ENCODE results near the gene GRK1. TPM values are rescaled to one million over a fixed set of nuclear protein-coding genes. Genes with fewer than 3 reads are reported as not detected.

Gene GRK1
- total and polyA plus RNA-seq, 4 experiments from 2014 or later = not detected

DNA sequence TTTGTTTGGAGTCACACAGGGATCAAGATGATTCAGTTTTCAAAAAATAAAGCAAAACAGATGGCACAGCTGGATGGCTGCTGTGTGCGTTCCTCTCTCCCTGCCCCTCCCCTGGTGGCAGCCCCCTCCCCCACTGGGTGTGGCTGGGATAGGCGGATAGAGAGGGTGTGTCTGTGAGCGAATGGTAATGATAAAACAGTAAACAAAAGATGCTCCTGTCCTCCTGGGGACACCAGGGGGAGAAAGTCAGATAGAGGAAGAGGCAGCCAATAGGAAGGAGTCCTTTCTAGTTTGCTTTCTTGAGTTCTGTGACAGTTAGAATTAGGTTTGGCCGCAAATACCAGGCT lies 98.5 kb downstream of the GRK1 start:
- CTCF ChIA-PET (ENCODE audit: partially characterized antibody) = no interaction called here
- Mint-ChIP-seq H3K9me3 (no peaks in the 10 kb centered on the region), H3K27me3 (peaks cover 21 to 29% of the 10 kb centered on the region in 2 donors), H3K4me1 (peaks cover 0 to 5% (median 0%) of the 10 kb centered on the region in 4 donors), H3K4me3 (no peak overlapping the region), H3K36me3 (no peaks in the 10 kb centered on the region), H3K27ac (no peak overlapping the region)
- no peak for DNase-seq
- Histone ChIP-seq H3K4me1 (ENCODE audit: insufficient read depth, low read length) (no peaks in the 10 kb centered on the region), H3K27me3 (ENCODE audit: insufficient read depth, low read length) (peaks cover 18% of the 10 kb centered on the region), H3K4me3 (ENCODE audit: low read length in 2 of 2) (no peak overlapping the region), H3K9me3 (ENCODE audit: control insufficient read depth in 1 of 2, low read length in 2 of 2) (no peaks in the 10 kb centered on the region), H3K27ac (ENCODE audit: low read depth, low read length) (no peak overlapping the region), H3K36me3 (ENCODE audit: insufficient read depth, low read length) (no peaks in the 10 kb centered on the region)
- POLR2A ChIA-PET (ENCODE audit: partially characterized antibody) = no interaction called here
- intact Hi-C loops (cut with micrococcal nuclease) = no loop called here

DNA sequence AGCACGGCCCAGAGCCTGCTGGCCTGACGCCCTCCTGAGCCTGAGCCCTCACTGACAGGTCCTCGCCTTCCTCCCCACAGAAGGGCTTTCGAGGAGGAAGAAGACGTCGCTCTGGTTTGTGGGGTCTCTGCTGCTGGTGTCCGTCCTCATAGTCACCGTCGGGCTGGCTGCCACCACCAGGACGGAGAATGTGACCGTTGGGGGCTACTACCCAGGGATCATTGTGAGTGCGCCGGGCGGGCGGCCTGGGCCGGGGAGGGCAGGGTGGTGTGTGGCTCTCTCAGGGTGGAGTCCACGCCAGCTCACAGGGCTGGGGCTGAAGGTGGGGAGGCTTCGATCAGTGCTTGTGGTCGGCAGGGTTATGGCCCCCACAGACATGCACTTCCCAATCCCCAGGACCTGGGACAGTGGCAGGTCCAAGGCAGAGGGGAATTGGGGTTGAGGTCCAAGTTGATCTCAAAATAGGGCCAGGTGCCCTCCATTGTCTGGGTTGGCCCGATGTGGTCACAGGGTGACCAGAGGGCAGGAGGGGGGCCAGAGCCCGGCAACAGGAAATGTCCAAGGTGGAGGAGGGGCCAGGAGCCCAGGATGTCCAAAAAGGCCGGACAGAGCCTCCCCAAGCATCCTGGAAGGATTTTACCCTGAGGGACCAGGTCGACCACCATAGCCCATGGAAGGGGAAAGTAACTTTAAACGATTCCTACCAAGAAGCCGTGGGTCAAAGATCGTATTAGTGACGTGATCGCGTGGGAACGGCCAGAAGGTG lies 99.2 kb downstream of the GRK1 start:
- peaks cover 17 to 24% of the 10 kb centered on the region in 2 donors for H3K27me3 Mint-ChIP-seq
- no peak overlapping the region for H3K4me3 ChIP-seq (ENCODE audit: low read length in 2 of 2)
- H3K4me3 Mint-ChIP-seq = no peak overlapping the region
- H3K4me1 Mint-ChIP-seq = peaks cover 0 to 5% (median 0%) of the 10 kb centered on the region in 4 donors
- no peaks in the 10 kb centered on the region for H3K36me3 ChIP-seq (ENCODE audit: insufficient read depth, low read length)
- no peaks in the 10 kb centered on the region for H3K4me1 ChIP-seq (ENCODE audit: insufficient read depth, low read length)
- H3K9me3 ChIP-seq (ENCODE audit: control insufficient read depth in 1 of 2, low read length in 2 of 2) = no peaks in the 10 kb centered on the region
- no peak overlapping the region for H3K27ac Mint-ChIP-seq
- H3K27ac ChIP-seq (ENCODE audit: low read depth, low read length) = no peak overlapping the region
- peaks cover 12% of the 10 kb centered on the region for H3K27me3 ChIP-seq (ENCODE audit: insufficient read depth, low read length)
- H3K9me3 Mint-ChIP-seq = no peaks in the 10 kb centered on the region
- H3K36me3 Mint-ChIP-seq = no peaks in the 10 kb centered on the region
- intact Hi-C loops (cut with micrococcal nuclease) = no loop called here
- ChIA-PET CTCF (ENCODE audit: partially characterized antibody) (no interaction called here), POLR2A (ENCODE audit: partially characterized antibody) (no interaction called here)
- DNase-seq = no peak

DNA sequence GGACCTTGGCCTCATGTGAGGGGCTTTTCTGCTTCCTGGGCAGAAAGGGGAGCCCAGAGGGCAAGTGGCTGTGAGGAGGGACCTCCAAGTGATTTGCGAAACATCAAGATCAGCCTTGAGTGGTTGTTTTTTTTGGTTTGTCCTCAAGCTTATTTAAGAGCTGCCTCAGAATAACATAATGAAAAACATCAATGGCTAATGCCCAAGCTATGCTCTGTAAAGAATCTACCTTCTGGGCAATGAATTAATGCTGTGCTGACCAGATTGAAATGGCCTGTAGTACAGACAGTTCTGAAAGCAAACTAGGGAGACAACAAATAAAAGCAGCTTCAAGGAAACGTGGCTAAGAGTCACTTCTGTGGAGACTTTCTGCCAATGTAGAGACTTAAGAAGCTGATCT lies 100.3 kb downstream of the GRK1 start:
- DNase-seq = no peak
- POLR2A ChIA-PET (ENCODE audit: partially characterized antibody) = no interaction called here
- no peaks in the 10 kb centered on the region for H3K9me3 ChIP-seq (ENCODE audit: control insufficient read depth in 1 of 2, low read length in 2 of 2)
- H3K36me3 Mint-ChIP-seq = peaks cover 0 to 1% of the 10 kb centered on the region in 2 donors
- peaks cover 0 to 7% (median 4%) of the 10 kb centered on the region in 8 donors for H3K9me3 Mint-ChIP-seq
- H3K36me3 ChIP-seq (ENCODE audit: insufficient read depth, low read length) = no peaks in the 10 kb centered on the region
- peaks cover 11 to 16% of the 10 kb centered on the region in 2 donors for H3K27me3 Mint-ChIP-seq
- H3K4me1 ChIP-seq (ENCODE audit: insufficient read depth, low read length) = no peaks in the 10 kb centered on the region
- H3K4me3 Mint-ChIP-seq = no peak overlapping the region
- H3K27ac ChIP-seq (ENCODE audit: low read depth, low read length) = no peak overlapping the region
- intact Hi-C loops (cut with micrococcal nuclease) = no loop called here
- H3K27ac Mint-ChIP-seq = no peak overlapping the region
- no peak overlapping the region for H3K4me3 ChIP-seq (ENCODE audit: low read length in 2 of 2)
- H3K4me1 Mint-ChIP-seq = peaks cover 0 to 6% (median 3%) of the 10 kb centered on the region in 4 donors
- CTCF ChIA-PET (ENCODE audit: partially characterized antibody) = interaction anchor here (0.8 kb wide), 1 partner anchor 8 kb away, joined by 3 read pairs; the partner anchor contains the start of gene TMEM255B
- peaks cover 3% of the 10 kb centered on the region for H3K27me3 ChIP-seq (ENCODE audit: insufficient read depth, low read length)

DNA sequence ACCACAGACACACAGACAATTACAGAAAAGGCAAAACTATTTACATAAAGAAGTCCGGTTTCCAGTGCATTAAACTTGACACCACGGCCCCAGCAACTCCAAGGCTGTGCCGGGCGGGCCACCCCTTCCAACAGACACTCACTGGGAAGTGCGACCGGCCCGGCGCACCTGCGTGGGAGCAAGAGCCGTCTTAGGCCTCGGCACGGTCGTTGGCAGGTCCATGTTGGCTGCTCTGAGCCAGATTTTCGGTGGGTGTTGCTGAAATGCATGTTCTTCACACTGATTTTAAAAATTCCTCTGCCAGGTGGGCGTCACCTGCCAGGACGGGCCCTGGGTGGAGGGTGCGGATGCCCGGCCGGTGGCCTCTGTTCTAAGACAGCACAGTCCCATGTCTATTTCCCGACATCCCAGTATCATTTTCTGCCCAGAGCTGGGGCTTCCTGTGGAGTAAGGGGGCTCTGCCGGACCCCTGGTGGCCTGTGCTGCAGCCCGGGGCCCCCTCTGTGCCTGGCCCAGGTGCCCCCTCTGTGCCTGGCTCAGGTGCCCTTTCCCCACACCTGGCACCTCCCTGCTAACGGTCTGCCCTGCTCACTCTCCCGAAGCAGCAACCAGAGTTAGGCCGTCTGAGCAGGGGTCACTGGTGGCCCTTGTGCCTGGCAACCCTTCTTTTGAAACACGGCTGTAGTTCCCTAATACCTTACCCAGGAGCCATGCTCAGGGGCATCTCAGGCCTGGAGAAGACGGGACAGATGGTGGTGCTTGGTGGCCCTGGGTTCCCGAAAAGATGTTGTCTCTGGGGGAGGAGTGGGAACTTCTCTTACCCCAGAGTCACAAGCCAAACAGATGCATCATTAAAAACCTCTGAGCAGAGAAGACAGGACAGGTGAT lies 101.2 kb downstream of the GRK1 start:
- intact Hi-C loops (cut with micrococcal nuclease) = no loop called here
- H3K36me3 Mint-ChIP-seq = peaks cover 0 to 1% of the 10 kb centered on the region in 2 donors
- H3K4me3 Mint-ChIP-seq = no peak overlapping the region
- H3K4me1 ChIP-seq (ENCODE audit: insufficient read depth, low read length) = no peaks in the 10 kb centered on the region
- no peaks in the 10 kb centered on the region for H3K27me3 ChIP-seq (ENCODE audit: insufficient read depth, low read length)
- no peak overlapping the region for H3K27ac Mint-ChIP-seq
- POLR2A ChIA-PET (ENCODE audit: partially characterized antibody) = no interaction called here
- CTCF ChIA-PET (ENCODE audit: partially characterized antibody) = interaction anchor here (0.8 kb wide), 1 partner anchor 9 kb away, joined by 3 read pairs; the partner anchor contains the start of gene TMEM255B
- H3K36me3 ChIP-seq (ENCODE audit: insufficient read depth, low read length) = no peaks in the 10 kb centered on the region
- H3K4me1 Mint-ChIP-seq = peaks cover 0 to 8% (median 4%) of the 10 kb centered on the region in 4 donors
- peaks cover 0 to 11% (median 5%) of the 10 kb centered on the region in 8 donors for H3K9me3 Mint-ChIP-seq
- no peak overlapping the region for H3K27ac ChIP-seq (ENCODE audit: low read depth, low read length)
- no peak overlapping the region for H3K4me3 ChIP-seq (ENCODE audit: low read length in 2 of 2)
- no peak for DNase-seq
- H3K9me3 ChIP-seq (ENCODE audit: control insufficient read depth in 1 of 2, low read length in 2 of 2) = no peaks in the 10 kb centered on the region
- H3K27me3 Mint-ChIP-seq = peaks cover 11 to 14% of the 10 kb centered on the region in 2 donors

DNA sequence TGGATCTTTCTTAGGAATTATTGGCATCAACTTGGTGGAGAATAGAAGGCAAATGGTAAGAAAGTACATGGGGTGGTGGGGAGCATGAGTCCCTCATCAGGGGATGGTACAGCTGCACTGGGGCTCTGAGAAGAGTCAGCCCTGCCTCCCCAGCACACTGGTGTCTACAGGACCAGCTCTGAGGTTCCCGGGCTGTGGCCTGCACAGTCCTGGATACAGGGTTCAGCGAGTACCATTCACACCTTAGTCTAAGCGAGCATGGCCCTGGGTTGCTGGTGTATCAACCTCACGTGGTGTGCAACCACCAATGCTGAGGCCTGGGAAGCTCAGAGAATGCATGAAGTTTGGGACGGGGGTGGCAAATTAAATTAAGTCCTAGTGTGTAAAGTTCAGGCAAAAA lies 102.1 kb downstream of the GRK1 start:
- H3K27me3 Mint-ChIP-seq = peaks cover 6 to 8% of the 10 kb centered on the region in 2 donors

DNA sequence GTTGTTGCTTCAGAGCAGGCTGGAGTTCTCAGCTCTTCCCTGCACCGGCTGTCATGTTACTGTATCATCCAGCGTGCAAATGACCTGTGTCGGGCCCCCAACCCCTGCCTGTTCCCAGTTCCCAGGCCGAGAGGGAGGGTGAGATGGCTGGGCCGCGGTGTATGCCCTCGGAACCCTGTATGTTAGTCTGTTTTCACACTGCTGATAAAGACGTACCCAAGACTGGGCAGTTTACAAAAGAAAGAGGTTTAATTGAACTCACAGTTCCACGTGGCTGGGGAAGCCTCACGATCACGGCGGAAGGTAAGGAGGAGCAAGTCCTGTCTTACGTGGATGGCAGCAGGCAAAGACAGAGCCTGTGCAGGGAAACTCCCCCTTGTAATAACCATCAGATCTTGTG lies 102.9 kb downstream of the GRK1 start:
- no peak overlapping the region for H3K27ac ChIP-seq (ENCODE audit: low read depth, low read length)
- H3K4me3 ChIP-seq (ENCODE audit: low read length in 2 of 2) = no peak overlapping the region
- peaks cover 0 to 11% (median 5%) of the 10 kb centered on the region in 8 donors for H3K9me3 Mint-ChIP-seq
- H3K9me3 ChIP-seq (ENCODE audit: control insufficient read depth in 1 of 2, low read length in 2 of 2) = no peaks in the 10 kb centered on the region
- peaks cover 0 to 1% of the 10 kb centered on the region in 2 donors for H3K36me3 Mint-ChIP-seq
- H3K27ac Mint-ChIP-seq = no peak overlapping the region
- no peak overlapping the region for H3K4me3 Mint-ChIP-seq
- no peak for DNase-seq
- intact Hi-C loops (cut with micrococcal nuclease) = no loop called here
- ChIA-PET POLR2A (ENCODE audit: partially characterized antibody) (no interaction called here), CTCF (ENCODE audit: partially characterized antibody) (no interaction called here)
- no peaks in the 10 kb centered on the region for H3K36me3 ChIP-seq (ENCODE audit: insufficient read depth, low read length)
- H3K27me3 ChIP-seq (ENCODE audit: insufficient read depth, low read length) = no peaks in the 10 kb centered on the region
- no peaks in the 10 kb centered on the region for H3K4me1 ChIP-seq (ENCODE audit: insufficient read depth, low read length)
- H3K4me1 Mint-ChIP-seq = peaks cover 0 to 6% (median 4%) of the 10 kb centered on the region in 4 donors
- H3K27me3 Mint-ChIP-seq = peaks cover 6 to 7% of the 10 kb centered on the region in 2 donors

More for the DNA sequence above, 102.1 kb downstream of the GRK1 start:
- DNase-seq = no peak
- no peaks in the 10 kb centered on the region for H3K27me3 ChIP-seq (ENCODE audit: insufficient read depth, low read length)
- peaks cover 0 to 1% of the 10 kb centered on the region in 2 donors for H3K36me3 Mint-ChIP-seq
- no peaks in the 10 kb centered on the region for H3K4me1 ChIP-seq (ENCODE audit: insufficient read depth, low read length)
- no peak overlapping the region for H3K27ac ChIP-seq (ENCODE audit: low read depth, low read length)
- H3K4me3 ChIP-seq (ENCODE audit: low read length in 2 of 2) = no peak overlapping the region
- peaks cover 0 to 11% (median 5%) of the 10 kb centered on the region in 8 donors for H3K9me3 Mint-ChIP-seq
- no peaks in the 10 kb centered on the region for H3K9me3 ChIP-seq (ENCODE audit: control insufficient read depth in 1 of 2, low read length in 2 of 2)
- intact Hi-C loops (cut with micrococcal nuclease) = no loop called here
- H3K36me3 ChIP-seq (ENCODE audit: insufficient read depth, low read length) = no peaks in the 10 kb centered on the region
- H3K4me3 Mint-ChIP-seq = no peak overlapping the region
- H3K27ac Mint-ChIP-seq = no peak overlapping the region
- POLR2A ChIA-PET (ENCODE audit: partially characterized antibody) = no interaction called here
- CTCF ChIA-PET (ENCODE audit: partially characterized antibody) = no interaction called here
- peaks cover 0 to 8% (median 4%) of the 10 kb centered on the region in 4 donors for H3K4me1 Mint-ChIP-seq

DNA sequence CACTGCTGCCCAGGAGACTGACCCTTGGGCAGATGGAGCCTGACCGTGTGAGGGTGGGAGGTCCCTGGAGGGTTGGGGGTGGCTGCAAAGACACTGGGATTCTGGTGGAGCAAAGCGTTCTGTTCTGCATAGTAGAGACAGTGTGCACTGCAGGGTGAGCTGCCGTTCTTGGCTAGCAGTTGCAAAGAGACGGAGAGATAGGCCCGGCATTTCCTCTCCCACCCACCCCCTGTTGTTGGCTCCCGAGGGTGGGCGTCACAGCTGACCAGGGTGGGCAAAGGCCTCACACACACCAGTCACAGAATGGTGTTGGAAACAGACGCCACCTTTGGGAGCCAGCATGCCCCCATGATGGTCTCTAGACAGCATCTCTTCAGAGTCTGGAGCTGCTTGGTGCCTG lies 103.4 kb downstream of the GRK1 start:
- Mint-ChIP-seq H3K27me3 (peaks cover 2 to 5% of the 10 kb centered on the region in 2 donors), H3K9me3 (peaks cover 0 to 11% (median 5%) of the 10 kb centered on the region in 8 donors), H3K4me1 (peaks cover 0 to 4% (median 4%) of the 10 kb centered on the region in 4 donors), H3K4me3 (no peak overlapping the region), H3K36me3 (peaks cover 0 to 1% of the 10 kb centered on the region in 2 donors), H3K27ac (no peak overlapping the region)
- no peak overlapping the region for H3K4me3 ChIP-seq (ENCODE audit: low read length in 2 of 2)
- CTCF ChIA-PET (ENCODE audit: partially characterized antibody) = no interaction called here
- H3K4me1 ChIP-seq (ENCODE audit: insufficient read depth, low read length) = no peaks in the 10 kb centered on the region
- H3K27ac ChIP-seq (ENCODE audit: low read depth, low read length) = no peak overlapping the region
- intact Hi-C loops (cut with micrococcal nuclease) = no loop called here
- no peaks in the 10 kb centered on the region for H3K36me3 ChIP-seq (ENCODE audit: insufficient read depth, low read length)
- POLR2A ChIA-PET (ENCODE audit: partially characterized antibody) = no interaction called here
- no peaks in the 10 kb centered on the region for H3K9me3 ChIP-seq (ENCODE audit: control insufficient read depth in 1 of 2, low read length in 2 of 2)
- H3K27me3 ChIP-seq (ENCODE audit: insufficient read depth, low read length) = no peaks in the 10 kb centered on the region
- no peak for DNase-seq
